HepG2 (cell line): ENCODE data around the gene MICA. TPM values are rescaled to one million over a fixed set of nuclear protein-coding genes. Genes with fewer than 3 reads are reported as not detected.
A peak's percentile ranks its signal among the peaks of the same experiment; 100 is the strongest.

ENCODE experiments used
- BCL6 ChIP-seq: IDR thresholded peaks from 2 replicates; pipeline ENCODE4 v1.6.1; 2016; ENCODE audit warnings: missing genetic modification reagents, missing compliant biosample characterization
- CENPX ChIP-seq: sonication (generic); formaldehyde crosslinking; IDR thresholded peaks from 2 replicates; pipeline ENCODE4 v1.9.0; 2021; ENCODE audit warnings: mild to moderate bottlenecking, missing genetic modification reagents, moderate library complexity
- E2F1 ChIP-seq: sonication (generic); formaldehyde crosslinking; IDR thresholded peaks from 2 replicates; pipeline ENCODE4 v1.5.0; 2020; ENCODE audit warnings: missing genetic modification reagents
- HNRNPLL ChIP-seq: fragments of 200-400 bp; formaldehyde crosslinking; IDR thresholded peaks from 2 replicates; pipeline ENCODE4 v1.6.1; 2017; ENCODE audit warnings: mild to moderate bottlenecking, low read depth, low read length; ENCODE audit not compliant: poor library complexity, severe bottlenecking
- IKZF4 ChIP-seq: sonication (generic); formaldehyde crosslinking; IDR thresholded peaks from 2 replicates; pipeline ENCODE4 v1.5.1; 2020; ENCODE audit warnings: borderline replicate concordance, mild to moderate bottlenecking, low read depth, missing genetic modification reagents; ENCODE audit errors: not compliant biosample characterization
- MEIS2 ChIP-seq: sonication (generic); formaldehyde crosslinking; IDR thresholded peaks from 2 replicates; pipeline ENCODE4 v1.9.0; 2021; ENCODE audit warnings: mild to moderate bottlenecking, missing genetic modification reagents
- MTF2 ChIP-seq: sonication (generic); formaldehyde crosslinking; IDR thresholded peaks from 2 replicates; pipeline ENCODE4 v1.5.0; 2020; ENCODE audit warnings: missing genetic modification reagents, borderline replicate concordance
- MXD4 ChIP-seq: IDR thresholded peaks from 2 replicates; pipeline ENCODE4 v1.6.1; 2016; ENCODE audit warnings: mild to moderate bottlenecking, missing biosample characterization, missing genetic modification reagents
- ONECUT2 ChIP-seq: sonication (generic); formaldehyde crosslinking; IDR thresholded peaks from 2 replicates; pipeline ENCODE4 v1.4.0; 2020; ENCODE audit warnings: missing genetic modification reagents
- PLRG1 ChIP-seq: fragments of 450-650 bp; conservative IDR thresholded peaks from 2 replicates; pipeline ENCODE4 v1.6.1; 2016
- PRPF4 ChIP-seq: fragments of 200-400 bp; formaldehyde crosslinking; IDR thresholded peaks from 2 replicates; pipeline ENCODE4 v1.6.1; 2016; ENCODE audit warnings: low read length, low read depth; ENCODE audit not compliant: poor library complexity, severe bottlenecking
- RFX3 ChIP-seq: IDR thresholded peaks from 2 replicates; pipeline ENCODE4 v1.6.1; 2016; ENCODE audit warnings: missing biosample characterization, missing genetic modification reagents
- SAFB2 ChIP-seq: sonication (generic); formaldehyde crosslinking; IDR thresholded peaks from 2 replicates; pipeline ENCODE4 v1.5.1; 2020; ENCODE audit warnings: missing genetic modification reagents, low read depth, mild to moderate bottlenecking, borderline replicate concordance
- SP2 ChIP-seq: sonication (generic); formaldehyde crosslinking; IDR thresholded peaks from 2 replicates; pipeline ENCODE4 v1.5.1; 2020; ENCODE audit warnings: mild to moderate bottlenecking, missing genetic modification reagents
- SYNCRIP ChIP-seq: fragments of 200-400 bp; formaldehyde crosslinking; IDR thresholded peaks from 2 replicates; pipeline ENCODE4 v1.6.1; 2018; ENCODE audit warnings: mild to moderate bottlenecking, low read depth, low read length; ENCODE audit not compliant: insufficient read depth
- TGIF2 ChIP-seq: IDR thresholded peaks from 2 replicates; pipeline ENCODE4 v1.6.1; 2016; ENCODE audit warnings: control low read depth, missing compliant biosample characterization
- TOE1 ChIP-seq: sonication (generic); formaldehyde crosslinking; IDR thresholded peaks from 2 replicates; pipeline ENCODE4 v1.4.0; 2020; ENCODE audit warnings: mild to moderate bottlenecking, missing genetic modification reagents
- TOPORS ChIP-seq: sonication (generic); formaldehyde crosslinking; IDR thresholded peaks from 2 replicates; pipeline ENCODE4 v1.8.0; 2023; ENCODE audit warnings: mild to moderate bottlenecking, missing genetic modification reagents
- U2AF2 ChIP-seq: fragments of 200-400 bp; formaldehyde crosslinking; IDR thresholded peaks from 2 replicates; pipeline ENCODE4 v1.6.1; 2017; ENCODE audit warnings: low read depth, mild to moderate bottlenecking, low read length
- ZNF251 ChIP-seq: sonication (generic); formaldehyde crosslinking; IDR thresholded peaks from 2 replicates; pipeline ENCODE4 v1.9.0; 2021; ENCODE audit warnings: mild to moderate bottlenecking, missing genetic modification reagents
- ZNF263 ChIP-seq: sonication (generic); formaldehyde crosslinking; IDR thresholded peaks from 2 replicates; pipeline ENCODE4 v1.4.0; 2020; ENCODE audit warnings: missing genetic modification reagents
- ZNF468 ChIP-seq: sonication (generic); formaldehyde crosslinking; IDR thresholded peaks from 2 replicates; pipeline ENCODE4 v1.8.0; 2022; ENCODE audit warnings: mild to moderate bottlenecking, moderate library complexity, missing genetic modification reagents
- ZNF501 ChIP-seq: sonication (generic); formaldehyde crosslinking; IDR thresholded peaks from 2 replicates; pipeline ENCODE4 v1.5.1; 2020; ENCODE audit warnings: mild to moderate bottlenecking, moderate library complexity, missing genetic modification reagents
- ZNF776 ChIP-seq: sonication (generic); formaldehyde crosslinking; IDR thresholded peaks from 2 replicates; pipeline ENCODE4 v1.4.0; 2020; ENCODE audit warnings: mild to moderate bottlenecking, missing genetic modification reagents
- ZNF83 ChIP-seq: sonication (generic); formaldehyde crosslinking; IDR thresholded peaks from 2 replicates; pipeline ENCODE4 v1.4.0; 2020; ENCODE audit warnings: missing genetic modification reagents, mild to moderate bottlenecking, borderline replicate concordance
- ZSCAN20 ChIP-seq: sonication (generic); formaldehyde crosslinking; IDR thresholded peaks from 2 replicates; pipeline ENCODE4 v1.4.0; 2020; ENCODE audit warnings: missing genetic modification reagents, mild to moderate bottlenecking, borderline replicate concordance
- polyA plus RNA-seq, 8 experiments: library from polyadenylated mRNA; depleted of rRNA in 3 of 8; stranded (reverse) in 7 of 8; unstranded in 1 of 8; fragments of >200 nt; fragmentation: Illumina TruSeq in 4 of 8; extraction: Trizol in 4 of 8; gene quantifications; 2 replicates each; pipeline versions ENCODE4 v1.2.1 to v1.2.3, GENCODE V29; 2011 to 2016; ENCODE audit warnings: low read depth in 4 of 8, missing spikeins in 1 of 8, mixed read lengths in 1 of 8; ENCODE audit not compliant: insufficient read depth in 1 of 8
- total RNA-seq, 5 experiments: library from RNA; depleted of rRNA; stranded (reverse); fragments of >200 nt; fragmentation: Illumina TruSeq; extraction: Trizol; gene quantifications; 2 replicates each; pipeline ENCODE4 v1.2.3, GENCODE V29; 2016; ENCODE audit warnings: low read depth in 1 of 5
- TF ChIP-seq, protein P1 (sequence below): sonication (generic); formaldehyde crosslinking; IDR thresholded peaks from 2 replicates; pipeline ENCODE4 v1.5.0; 2020; ENCODE audit warnings: missing genetic modification reagents
- TF ChIP-seq, protein P2 (sequence below): IDR thresholded peaks from 2 replicates; pipeline ENCODE4 v1.6.1; 2016; ENCODE audit warnings: missing compliant biosample characterization, missing genetic modification reagents, borderline replicate concordance

The MICA gene
- total and polyA plus RNA-seq, 2 of the 13 experiments (the other 11 are each of a cell fraction or from before 2014, with no cell fraction given): 21.6 to 38.1 TPM

DNA sequence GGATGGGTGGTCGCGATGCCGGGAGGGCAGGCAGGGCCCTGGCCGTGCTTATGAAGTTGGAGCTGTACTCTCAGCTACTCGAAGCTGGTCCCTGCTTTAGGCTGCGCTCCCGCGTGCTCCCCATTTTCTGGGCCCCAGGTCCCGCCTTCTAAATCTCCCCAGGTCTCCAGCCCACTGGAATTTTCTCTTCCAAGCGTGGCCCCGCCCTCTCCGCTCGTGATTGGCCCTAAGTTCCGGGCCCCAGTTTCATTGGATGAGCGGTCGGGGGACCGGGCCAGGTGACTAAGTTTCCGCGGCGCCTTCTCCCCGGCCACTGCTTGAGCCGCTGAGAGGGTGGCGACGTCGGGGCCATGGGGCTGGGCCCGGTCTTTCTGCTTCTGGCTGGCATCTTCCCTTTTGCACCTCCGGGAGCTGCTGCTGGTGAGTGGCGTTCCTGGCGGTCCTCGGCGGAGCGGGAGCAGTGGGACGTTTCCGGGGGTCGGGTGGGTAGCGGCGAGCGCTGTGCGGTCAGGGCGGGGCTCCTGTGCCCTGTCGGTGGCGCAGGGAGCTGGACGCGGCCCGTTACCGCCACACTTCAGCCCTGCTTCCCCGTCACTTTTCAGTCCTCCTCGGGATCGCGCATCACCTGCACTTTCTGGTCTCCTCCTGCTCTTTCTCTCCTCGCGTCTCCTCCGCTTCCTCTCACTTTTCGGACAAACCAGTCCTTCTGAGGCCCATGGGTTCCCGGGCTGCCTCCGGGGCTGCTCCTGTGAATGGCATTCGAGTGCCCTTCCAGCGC is at the start of gene MICA (continued):
- TF ChIP-seq IKZF4 (CRISPR knock-in tag) (peak; percentile 52), U2AF2 (no peak), TGIF2 (CRISPR knock-in tag) (no peak), ONECUT2 (peak; percentile 49; the same call in 1 of the 2 replicates), SYNCRIP (no peak), PRPF4 (no peak), E2F1 (CRISPR knock-in tag) (peak; percentile 84), TOPORS (CRISPR knock-in tag) (peak; percentile 92), HNRNPLL (peak; percentile 54), CENPX (no peak), MEIS2 (peak; percentile 89), ZSCAN20 (CRISPR knock-in tag) (peak; percentile 98), RFX3 (CRISPR knock-in tag) (no peak), ZNF501 (peak; percentile 89), TOE1 (no peak), MXD4 (peak; percentile 51), ZNF263 (CRISPR knock-in tag) (peak; percentile 91), BCL6 (peak; percentile 18), ZNF83 (CRISPR knock-in tag) (peak; percentile 27; the same call in 1 of the 2 replicates), SAFB2 (peak; percentile 57; the same call in 1 of the 2 replicates), PLRG1 (no peak), ZNF776 (CRISPR knock-in tag) (peak; percentile 39), MTF2 (CRISPR knock-in tag) (peak; percentile 93; the same call in 1 of the 2 replicates), SP2 (CRISPR knock-in tag) (peak; percentile 86), ZNF251 (CRISPR knock-in tag) (peak; percentile 23; the same call in 1 of the 2 replicates), ZNF468 (CRISPR knock-in tag) (peak; percentile 50; the same call in 1 of the 2 replicates)
- TF ChIP-seq, protein P1, sequence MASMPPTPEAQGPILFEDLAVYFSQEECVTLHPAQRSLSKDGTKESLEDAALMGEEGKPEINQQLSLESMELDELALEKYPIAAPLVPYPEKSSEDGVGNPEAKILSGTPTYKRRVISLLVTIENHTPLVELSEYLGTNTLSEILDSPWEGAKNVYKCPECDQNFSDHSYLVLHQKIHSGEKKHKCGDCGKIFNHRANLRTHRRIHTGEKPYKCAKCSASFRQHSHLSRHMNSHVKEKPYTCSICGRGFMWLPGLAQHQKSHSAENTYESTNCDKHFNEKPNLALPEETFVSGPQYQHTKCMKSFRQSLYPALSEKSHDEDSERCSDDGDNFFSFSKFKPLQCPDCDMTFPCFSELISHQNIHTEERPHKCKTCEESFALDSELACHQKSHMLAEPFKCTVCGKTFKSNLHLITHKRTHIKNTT (CRISPR knock-in tag): no peak
- TF ChIP-seq, protein P2, sequence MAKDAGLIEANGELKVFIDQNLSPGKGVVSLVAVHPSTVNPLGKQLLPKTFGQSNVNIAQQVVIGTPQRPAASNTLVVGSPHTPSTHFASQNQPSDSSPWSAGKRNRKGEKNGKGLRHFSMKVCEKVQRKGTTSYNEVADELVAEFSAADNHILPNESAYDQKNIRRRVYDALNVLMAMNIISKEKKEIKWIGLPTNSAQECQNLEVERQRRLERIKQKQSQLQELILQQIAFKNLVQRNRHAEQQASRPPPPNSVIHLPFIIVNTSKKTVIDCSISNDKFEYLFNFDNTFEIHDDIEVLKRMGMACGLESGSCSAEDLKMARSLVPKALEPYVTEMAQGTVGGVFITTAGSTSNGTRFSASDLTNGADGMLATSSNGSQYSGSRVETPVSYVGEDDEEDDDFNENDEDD (CRISPR knock-in tag): peak; percentile 85
